ENCODE data around the gene CXCL16.

DNA sequence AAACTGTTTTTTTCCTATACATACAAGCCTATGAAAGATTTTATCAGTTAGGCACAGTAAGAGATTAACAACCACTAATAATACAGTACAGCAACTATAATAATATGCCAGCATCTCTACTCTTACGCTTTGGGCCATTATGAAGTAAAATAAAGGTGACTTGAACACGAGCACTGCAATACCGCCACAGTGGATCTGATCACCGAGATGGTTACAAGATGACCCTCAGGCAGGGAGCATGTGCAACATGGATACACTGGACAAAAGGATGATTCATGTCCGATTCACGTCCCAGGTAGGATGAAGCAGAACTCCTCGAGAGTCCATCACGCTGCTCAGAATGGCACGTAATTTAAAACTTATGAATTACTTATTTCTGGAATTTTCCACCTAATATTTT lies 46.3 kb downstream of the CXCL16 start:
- TF ChIP-seq GATA2 (IDR thresholded peaks at IDR 0.05; ENCODE audit: low read depth, low read length): no peak
- TF ChIP-seq GATA3 (IDR thresholded peaks at IDR 0.05; ENCODE audit: low read depth, low read length): no peak
